ENCODE data around the gene IFNGR2.
"Not testable (repeated sequence)": the region's sequence is repeated elsewhere in the genome, so short reads cannot be mapped to it uniquely, and the experiment has no call there.

IFNGR2 gene

GRCh38 chr21:33437140-33437539, 33.9 kb downstream of the IFNGR2 start:
- no peak for DNase-seq (ENCODE audit: low read depth, low spot score)

- DNase-seq (ENCODE audit: low read depth, low spot score): no peak
These were observed 38.6 kb downstream of the IFNGR2 start for GRCh38 chr21:33441489-33442477.

- DNase-seq (ENCODE audit: low read depth, low spot score): no peak
These were observed 40.0 kb downstream of the IFNGR2 start for GRCh38 chr21:33443194-33443593.

DNA sequence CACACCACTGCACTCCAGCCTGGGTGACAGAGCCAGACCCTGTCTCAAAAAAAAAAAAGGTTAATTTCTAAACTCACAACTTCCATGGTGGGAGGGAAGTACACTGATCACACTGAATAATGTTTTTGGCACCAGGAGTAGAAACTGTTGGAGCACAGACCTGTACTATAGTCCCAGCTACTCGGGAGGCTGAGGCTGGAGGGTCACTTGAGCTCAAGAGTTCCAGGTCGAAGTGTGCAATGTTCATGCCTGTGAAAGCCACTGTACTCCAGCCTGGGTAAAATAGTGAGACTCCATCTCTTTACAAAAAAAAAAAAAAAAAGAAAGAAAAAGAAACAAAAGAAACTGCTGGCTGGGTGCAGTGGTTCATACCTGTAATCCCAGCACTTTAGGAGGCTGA, 41.3 kb downstream of the IFNGR2 start:
- DNase-seq (ENCODE audit: low read depth, low spot score): no peak

DNA sequence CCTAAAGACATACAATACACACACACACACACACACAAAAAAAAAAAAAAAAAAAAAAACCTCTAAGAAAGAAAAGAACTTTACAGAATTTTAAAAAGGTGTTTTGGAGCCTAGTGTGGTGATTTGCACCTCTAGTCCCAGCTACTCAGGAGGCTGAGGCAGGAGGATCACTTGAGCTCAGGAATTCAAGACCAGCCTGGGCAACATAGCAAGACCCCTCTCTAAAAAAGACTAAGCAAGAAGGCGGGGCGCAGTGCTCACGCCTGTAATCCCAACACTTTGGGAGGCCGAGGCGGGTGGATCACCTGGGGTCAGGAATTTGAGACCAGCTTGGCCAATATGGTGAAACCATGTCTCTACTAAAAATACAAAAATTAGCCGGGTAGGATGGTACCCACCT, 43.4 kb downstream of the IFNGR2 start:
- DNase-seq (ENCODE audit: low read depth, low spot score): not testable (repeated sequence)

GRCh38 chr21:33449616-33450015, 46.4 kb downstream of the IFNGR2 start:
- DNase-seq (ENCODE audit: low read depth, low spot score): no peak

DNA sequence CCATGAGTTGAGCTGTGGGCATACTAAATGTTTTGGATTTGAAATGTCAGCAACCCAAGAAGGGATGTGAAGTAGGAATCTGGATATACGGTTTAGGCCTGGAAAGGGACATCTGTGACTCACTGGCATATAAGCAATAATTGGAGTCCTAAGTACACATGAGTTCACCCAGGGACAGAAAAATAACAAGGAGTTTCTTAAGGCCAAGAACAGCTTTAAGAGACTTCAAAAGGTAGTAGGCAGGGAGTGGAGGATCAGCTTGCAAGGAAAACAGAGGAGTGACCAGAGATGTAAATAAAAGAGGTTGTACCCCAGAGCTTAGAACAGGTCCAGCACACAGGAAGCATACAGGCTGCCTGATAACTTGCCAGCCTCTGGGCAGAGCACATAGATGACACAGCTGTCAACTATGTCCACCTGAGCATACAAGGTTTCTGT, 48.4 kb downstream of the IFNGR2 start:
- DNase-seq (ENCODE audit: low read depth, low spot score): no peak

DNA sequence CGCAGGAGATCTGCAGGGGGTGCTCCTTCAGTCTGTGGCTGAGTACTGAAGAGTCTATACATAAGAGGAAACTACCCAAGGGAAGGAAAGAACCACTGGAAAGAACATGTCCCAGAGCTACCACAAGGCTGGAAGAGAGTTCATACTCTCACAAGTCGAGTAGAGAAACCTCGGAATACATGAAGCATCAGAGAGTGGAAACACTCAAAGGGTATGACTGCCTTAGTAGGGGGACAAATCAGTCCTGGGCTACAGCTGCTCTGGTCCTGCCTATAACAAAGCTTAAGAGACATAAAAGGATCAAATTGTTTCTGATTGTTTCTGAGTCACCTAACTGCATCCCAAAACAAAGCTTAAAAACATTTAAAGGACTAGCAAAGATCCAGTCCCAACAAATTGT, 49.1 kb downstream of the IFNGR2 start:
- no peak for DNase-seq (ENCODE audit: low read depth, low spot score)

DNA sequence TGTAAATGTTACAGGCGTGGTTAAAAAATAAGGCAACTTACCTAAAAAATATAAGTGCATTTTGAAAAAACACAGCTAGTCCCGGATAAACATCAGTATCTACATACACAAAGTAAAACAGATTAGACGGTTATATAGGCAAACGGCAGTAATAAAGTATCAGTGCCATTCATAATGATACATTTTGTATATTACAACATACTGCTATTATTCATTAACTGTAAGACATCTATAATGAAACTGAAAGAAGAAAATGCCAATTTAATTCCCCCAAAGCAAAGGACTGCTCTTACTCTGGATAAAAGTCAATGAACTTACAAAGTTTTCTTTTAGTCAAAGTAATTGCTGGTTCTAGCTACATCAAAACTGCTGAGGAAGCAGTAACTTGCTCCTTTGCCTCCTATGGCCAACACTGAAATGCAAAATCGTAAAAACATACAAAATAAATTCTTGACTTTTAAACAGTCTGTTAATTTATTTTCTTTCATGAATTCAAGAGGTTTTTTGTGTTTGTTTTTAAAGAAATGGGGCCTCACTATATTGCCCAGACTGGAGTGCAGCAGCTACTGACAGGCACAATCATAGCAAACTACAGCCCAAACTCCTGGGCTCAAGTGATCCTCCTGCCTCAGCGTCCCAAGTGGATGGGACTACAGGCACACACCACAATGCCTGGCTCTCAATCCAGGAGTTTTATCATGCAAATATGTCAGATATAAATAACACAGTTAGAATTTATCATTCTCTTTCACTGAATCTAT, 52.7 kb downstream of the IFNGR2 start:
- DNase-seq (ENCODE audit: low read depth, low spot score): no peak

- no peak for DNase-seq (ENCODE audit: low read depth, low spot score)
These were observed 55.6 kb downstream of the IFNGR2 start for GRCh38 chr21:33458861-33459260.

DNA sequence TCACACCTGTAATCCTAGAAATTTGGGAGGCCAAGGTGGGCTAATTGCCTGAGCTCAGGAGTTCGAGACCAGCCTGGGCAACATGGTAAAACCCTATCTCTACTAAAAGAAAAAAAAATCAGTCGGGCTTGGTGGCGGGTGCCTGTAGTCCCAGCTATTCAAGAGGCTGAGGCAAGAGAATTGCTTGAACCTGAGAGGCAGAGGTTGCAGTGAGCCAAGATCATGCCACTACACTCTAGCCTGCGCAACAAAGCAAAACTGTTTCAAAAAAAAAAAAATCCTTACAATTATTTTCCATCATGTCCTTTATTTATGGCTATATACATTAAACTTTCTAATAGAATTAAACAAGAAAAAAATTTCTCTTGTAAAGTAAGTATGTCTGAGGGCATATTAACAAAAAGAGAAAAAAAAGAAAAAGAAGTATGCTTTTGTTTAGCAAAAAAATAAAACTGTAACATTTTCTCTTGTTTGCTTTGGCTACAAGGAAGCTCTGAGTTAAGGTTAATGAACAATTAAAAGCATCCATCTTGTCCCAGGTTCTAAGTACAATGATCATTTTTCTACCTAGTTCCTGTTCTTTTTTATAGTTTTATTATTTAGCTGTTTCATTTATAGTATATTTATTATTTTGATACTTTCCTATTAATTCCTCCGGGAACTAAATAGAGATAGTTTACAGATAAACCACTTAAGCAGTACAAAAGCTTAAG, 58.5 kb downstream of the IFNGR2 start:
- DNase-seq (ENCODE audit: low read depth, low spot score): no peak

DNA sequence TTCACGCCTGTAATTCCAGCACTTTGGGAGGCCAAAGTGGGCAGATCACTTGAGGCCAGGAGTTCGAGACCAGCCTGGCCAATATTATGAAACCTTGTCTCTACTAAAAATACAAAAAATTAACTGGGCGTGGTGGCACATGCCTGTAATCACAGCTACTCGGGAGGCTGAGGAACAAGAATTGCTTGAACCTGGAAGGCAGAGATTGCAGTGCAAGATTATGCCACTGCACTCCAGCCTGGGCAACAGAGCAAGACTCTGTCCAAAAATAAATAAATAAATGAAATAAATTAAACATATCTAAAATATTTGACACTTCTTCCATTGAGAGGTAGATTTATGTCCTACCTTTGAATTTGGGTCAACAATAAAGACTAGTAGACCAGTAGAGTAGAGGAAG, 66.0 kb downstream of the IFNGR2 start:
- not testable (repeated sequence) for DNase-seq (ENCODE audit: low read depth, low spot score)

- DNase-seq (ENCODE audit: low read depth, low spot score): no peak
These were observed 67.5 kb downstream of the IFNGR2 start for GRCh38 chr21:33470701-33471100.

DNA sequence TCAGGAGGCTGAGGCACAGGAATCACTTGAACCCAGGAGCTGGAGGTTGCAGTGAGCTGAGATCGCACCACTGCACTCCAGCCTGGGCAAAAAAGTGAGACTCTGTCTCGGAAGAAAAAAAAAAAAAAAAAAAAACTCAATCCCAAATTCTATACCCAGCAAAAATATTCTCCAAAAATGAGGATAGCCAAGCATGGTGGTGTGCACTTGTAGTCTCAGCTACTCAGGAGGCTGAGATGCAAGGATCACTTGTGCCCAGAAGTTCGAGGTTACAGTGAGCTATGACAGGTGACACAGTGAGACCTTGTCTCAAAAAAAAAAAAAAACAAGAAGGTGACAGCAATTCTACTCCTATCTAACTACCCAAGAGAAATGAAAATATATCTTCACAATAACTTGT, 70.1 kb downstream of the IFNGR2 start:
- no peak for DNase-seq (ENCODE audit: low read depth, low spot score)

- DNase-seq (ENCODE audit: low read depth, low spot score): no peak
These were observed 73.9 kb downstream of the IFNGR2 start for GRCh38 chr21:33477066-33477465.

DNA sequence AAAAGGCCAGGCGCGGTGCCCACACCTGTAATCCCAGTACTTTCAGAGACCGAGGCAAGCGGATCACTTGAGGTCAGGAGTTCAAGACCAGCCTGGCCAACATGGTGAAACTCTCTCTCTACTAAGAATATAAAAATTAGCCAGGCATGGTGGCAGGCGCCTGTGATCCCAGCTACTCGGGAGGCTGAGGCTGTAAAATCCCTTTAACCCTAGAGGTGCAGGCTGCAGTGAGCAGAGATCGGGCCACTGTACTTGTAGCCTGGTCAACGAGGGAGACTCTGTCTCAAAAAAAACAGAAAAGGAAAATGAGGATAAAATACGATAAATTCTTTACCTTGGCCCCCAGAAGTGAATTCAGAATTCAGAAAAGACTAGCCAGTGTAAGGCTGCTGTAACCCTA, 75.0 kb downstream of the IFNGR2 start:
- DNase-seq (ENCODE audit: low read depth, low spot score): no peak

- DNase-seq (ENCODE audit: low read depth, low spot score): no peak
These were observed 75.9 kb downstream of the IFNGR2 start for GRCh38 chr21:33478935-33479678.

- peak; percentile 96 for DNase-seq (ENCODE audit: low read depth, low spot score)
These were observed 76.7 kb downstream of the IFNGR2 start, which contains the start of gene TMEM50B for GRCh38 chr21:33479679-33480480. Gene TMEM50B (minus strand): TSS chr21:33479974. CDS start chr21:33468885, 11,089 bp downstream.

GRCh38 chr21:33480481-33481103, 77.4 kb downstream of the IFNGR2 start:
- no peak for DNase-seq (ENCODE audit: low read depth, low spot score)
